Measurements from ENCODE around the gene DEPDC5. TPM values are rescaled to one million over a fixed set of nuclear protein-coding genes. Genes with fewer than 3 reads are reported as not detected.

DEPDC5 gene
- total RNA-seq, 3 donors from 2014 or later: 13.6 to 20.0 (median 16.1) TPM

- no peak overlapping the region for H3K4me3 ChIP-seq
- H3K4me1 ChIP-seq: no peaks in the 10 kb centered on the region
- H3K9me3 ChIP-seq: no peaks in the 10 kb centered on the region
- H3K36me3 ChIP-seq: peaks cover 7% of the 10 kb centered on the region
- intact Hi-C loops (cut with DNase I; ENCODE audit: low total_unique reads): no loop called here
- H3K27me3 ChIP-seq: no peaks in the 10 kb centered on the region
- TF ChIP-seq POLR2AphosphoS5 (IDR thresholded peaks at IDR 0.05) (no peak), POLR2A (IDR thresholded peaks at IDR 0.05) (no peak)
- TF ChIP-seq, protein P1, sequence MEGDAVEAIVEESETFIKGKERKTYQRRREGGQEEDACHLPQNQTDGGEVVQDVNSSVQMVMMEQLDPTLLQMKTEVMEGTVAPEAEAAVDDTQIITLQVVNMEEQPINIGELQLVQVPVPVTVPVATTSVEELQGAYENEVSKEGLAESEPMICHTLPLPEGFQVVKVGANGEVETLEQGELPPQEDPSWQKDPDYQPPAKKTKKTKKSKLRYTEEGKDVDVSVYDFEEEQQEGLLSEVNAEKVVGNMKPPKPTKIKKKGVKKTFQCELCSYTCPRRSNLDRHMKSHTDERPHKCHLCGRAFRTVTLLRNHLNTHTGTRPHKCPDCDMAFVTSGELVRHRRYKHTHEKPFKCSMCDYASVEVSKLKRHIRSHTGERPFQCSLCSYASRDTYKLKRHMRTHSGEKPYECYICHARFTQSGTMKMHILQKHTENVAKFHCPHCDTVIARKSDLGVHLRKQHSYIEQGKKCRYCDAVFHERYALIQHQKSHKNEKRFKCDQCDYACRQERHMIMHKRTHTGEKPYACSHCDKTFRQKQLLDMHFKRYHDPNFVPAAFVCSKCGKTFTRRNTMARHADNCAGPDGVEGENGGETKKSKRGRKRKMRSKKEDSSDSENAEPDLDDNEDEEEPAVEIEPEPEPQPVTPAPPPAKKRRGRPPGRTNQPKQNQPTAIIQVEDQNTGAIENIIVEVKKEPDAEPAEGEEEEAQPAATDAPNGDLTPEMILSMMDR (IDR thresholded peaks at IDR 0.05): no peak
- no peak overlapping the region for H3K27ac ChIP-seq
- no peak for DNase-seq (ENCODE audit: low spot score in 2 of 2)
Observed at GRCh38 chr22:31843526-31843925, 89.7 kb downstream of the DEPDC5 start.

DNA sequence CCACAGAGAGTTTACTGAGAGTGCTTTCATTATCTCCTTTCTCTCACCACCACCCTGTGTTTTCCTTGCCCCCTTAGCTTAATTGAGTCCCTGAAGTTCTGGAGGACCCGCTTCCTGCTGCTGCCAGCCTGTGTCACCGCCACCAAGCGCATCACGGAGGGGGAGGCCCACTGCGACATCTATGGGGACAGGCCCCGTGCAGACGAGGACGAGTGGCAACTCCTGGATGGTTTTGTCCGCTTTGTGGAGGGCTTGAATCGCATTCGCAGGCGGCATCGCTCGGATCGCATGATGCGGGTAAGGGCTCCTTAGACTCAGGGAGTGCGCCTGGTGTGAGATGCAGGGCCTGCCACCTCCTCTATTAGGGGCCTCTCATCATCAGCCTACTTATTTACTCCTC, 91.1 kb downstream of the DEPDC5 start:
- no peak overlapping the region for H3K4me3 ChIP-seq
- H3K27ac ChIP-seq: no peak overlapping the region
- no peak for DNase-seq (ENCODE audit: low spot score in 2 of 2)
- no peaks in the 10 kb centered on the region for H3K27me3 ChIP-seq
- H3K36me3 ChIP-seq: peaks cover 7% of the 10 kb centered on the region
- intact Hi-C loops (cut with DNase I; ENCODE audit: low total_unique reads): no loop called here
- H3K4me1 ChIP-seq: no peaks in the 10 kb centered on the region
- no peaks in the 10 kb centered on the region for H3K9me3 ChIP-seq
- TF ChIP-seq POLR2AphosphoS5 (IDR thresholded peaks at IDR 0.05): no peak
- no peak for TF ChIP-seq POLR2A (IDR thresholded peaks at IDR 0.05)
- TF ChIP-seq, protein P1 (IDR thresholded peaks at IDR 0.05): no peak

- no peak for DNase-seq (ENCODE audit: low spot score in 2 of 2)
- no peaks in the 10 kb centered on the region for H3K27me3 ChIP-seq
- no peak overlapping the region for H3K27ac ChIP-seq
- no peaks in the 10 kb centered on the region for H3K9me3 ChIP-seq
- H3K4me1 ChIP-seq: no peaks in the 10 kb centered on the region
- no peak for TF ChIP-seq POLR2AphosphoS5 (IDR thresholded peaks at IDR 0.05)
- TF ChIP-seq, protein P1 (IDR thresholded peaks at IDR 0.05): no peak
- no peak for TF ChIP-seq POLR2A (IDR thresholded peaks at IDR 0.05)
- intact Hi-C loops (cut with DNase I; ENCODE audit: low total_unique reads): no loop called here
- no peak overlapping the region for H3K4me3 ChIP-seq
- H3K36me3 ChIP-seq: peaks cover 7% of the 10 kb centered on the region
Observed at GRCh38 chr22:31846161-31847115, 92.6 kb downstream of the DEPDC5 start.

DNA sequence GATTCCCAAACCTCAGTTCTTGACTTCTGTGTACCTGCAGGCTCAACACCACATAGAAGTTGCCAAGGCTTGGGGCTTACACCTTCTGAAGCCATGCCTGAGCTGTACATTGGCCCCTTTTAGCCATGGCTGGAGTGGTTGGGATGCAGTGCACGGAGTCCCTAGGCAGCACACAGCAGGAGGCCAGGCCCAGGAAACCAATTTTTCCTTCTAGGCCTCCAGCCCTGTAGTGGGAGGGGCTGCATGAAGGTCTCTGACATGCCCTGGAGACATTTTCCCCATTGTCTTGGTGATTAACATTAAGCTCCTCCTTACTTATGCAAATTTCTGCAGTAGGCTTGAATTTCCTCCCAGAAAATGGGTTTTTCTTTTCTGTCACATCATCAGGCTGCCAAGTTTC, 94.6 kb downstream of the DEPDC5 start:
- no peak overlapping the region for H3K4me3 ChIP-seq
- no peak overlapping the region for H3K27ac ChIP-seq
- H3K27me3 ChIP-seq: no peaks in the 10 kb centered on the region
- DNase-seq (ENCODE audit: low spot score in 2 of 2): no peak
- intact Hi-C loops (cut with DNase I; ENCODE audit: low total_unique reads): no loop called here
- H3K9me3 ChIP-seq: no peaks in the 10 kb centered on the region
- TF ChIP-seq POLR2A (IDR thresholded peaks at IDR 0.05) (no peak), POLR2AphosphoS5 (IDR thresholded peaks at IDR 0.05) (no peak)
- TF ChIP-seq, protein P1 (IDR thresholded peaks at IDR 0.05): no peak
- peaks cover 7% of the 10 kb centered on the region for H3K36me3 ChIP-seq
- no peaks in the 10 kb centered on the region for H3K4me1 ChIP-seq

- H3K9me3 ChIP-seq: no peaks in the 10 kb centered on the region
- no peak overlapping the region for H3K4me3 ChIP-seq
- intact Hi-C loops (cut with DNase I; ENCODE audit: low total_unique reads): no loop called here
- no peak for DNase-seq (ENCODE audit: low spot score in 2 of 2)
- no peak overlapping the region for H3K27ac ChIP-seq
- H3K4me1 ChIP-seq: no peaks in the 10 kb centered on the region
- peaks cover 7% of the 10 kb centered on the region for H3K36me3 ChIP-seq
- TF ChIP-seq POLR2A (IDR thresholded peaks at IDR 0.05) (no peak), POLR2AphosphoS5 (IDR thresholded peaks at IDR 0.05) (no peak)
- TF ChIP-seq, protein P1 (IDR thresholded peaks at IDR 0.05): no peak
- no peaks in the 10 kb centered on the region for H3K27me3 ChIP-seq
Observed at GRCh38 chr22:31850135-31850534, 96.3 kb downstream of the DEPDC5 start.

Measured in breast epithelium (tissue), 4 donors.